ENCODE results near the gene MYOZ3.

The MYOZ3 gene

DNA sequence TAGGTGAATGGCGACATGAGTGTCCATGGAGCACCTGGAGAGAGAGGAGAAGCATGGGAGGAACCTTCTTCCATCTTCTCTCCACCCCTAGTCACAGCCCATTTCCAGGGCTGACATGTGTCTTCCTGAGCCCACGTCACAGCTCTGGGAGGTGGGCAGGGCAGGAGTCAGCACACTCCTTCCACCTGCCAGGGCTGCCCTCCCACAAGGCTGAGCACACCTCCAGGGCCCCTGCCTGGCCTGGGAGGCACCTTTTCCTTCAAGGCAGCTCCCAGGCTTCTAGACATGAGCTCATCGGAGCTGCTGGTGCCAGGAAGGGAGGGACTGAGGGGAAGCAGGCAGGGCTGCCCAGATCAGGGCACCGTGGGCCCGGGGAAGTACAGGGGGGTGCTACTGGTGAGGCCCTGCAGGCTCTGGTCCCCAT, 34.2 kb upstream of the MYOZ3 start:
- DNase-seq (ENCODE audit: low spot score) = no peak

GRCh38 chr5:150627731-150628545, 33.1 kb upstream of the MYOZ3 start:
- DNase-seq (ENCODE audit: low spot score) = no peak

DNA sequence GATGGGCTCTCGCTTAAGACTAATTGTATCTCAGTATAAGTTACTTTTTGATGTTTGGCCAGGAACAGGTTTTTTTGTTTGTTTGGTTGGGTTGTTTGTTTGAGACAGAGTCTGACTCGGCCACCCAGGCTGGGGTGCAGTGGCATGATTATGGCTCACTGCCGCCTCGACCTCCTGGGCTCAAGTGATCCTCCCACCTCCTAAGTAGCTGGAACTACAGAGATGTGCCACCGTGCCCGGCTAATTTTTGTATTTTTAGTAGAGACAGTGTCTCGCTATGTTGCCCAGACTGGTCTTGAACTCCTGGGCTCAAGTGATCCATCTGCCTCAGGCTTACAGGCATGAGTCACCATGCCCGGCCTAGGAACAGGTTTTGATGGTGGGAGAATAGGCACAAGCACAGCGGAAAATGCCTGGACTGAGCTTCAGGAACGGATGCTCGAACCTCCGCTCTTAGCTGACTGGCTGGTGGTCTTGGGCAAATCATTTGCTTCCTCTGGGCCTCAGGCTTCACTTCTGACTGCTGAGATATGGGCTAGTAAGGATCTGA, 32.0 kb upstream of the MYOZ3 start:
- no peak for DNase-seq (ENCODE audit: low spot score)

GRCh38 chr5:150630016-150630415, 31.0 kb upstream of the MYOZ3 start:
- DNase-seq (ENCODE audit: low spot score) = no peak

- no peak for DNase-seq (ENCODE audit: low spot score)
Observed at GRCh38 chr5:150630461-150631325, 30.4 kb upstream of the MYOZ3 start.

GRCh38 chr5:150631326-150631701, 29.7 kb upstream of the MYOZ3 start:
- DNase-seq (ENCODE audit: low spot score) = no peak

- DNase-seq (ENCODE audit: low spot score) = no peak
Observed at GRCh38 chr5:150632305-150633160, 28.5 kb upstream of the MYOZ3 start.

DNA sequence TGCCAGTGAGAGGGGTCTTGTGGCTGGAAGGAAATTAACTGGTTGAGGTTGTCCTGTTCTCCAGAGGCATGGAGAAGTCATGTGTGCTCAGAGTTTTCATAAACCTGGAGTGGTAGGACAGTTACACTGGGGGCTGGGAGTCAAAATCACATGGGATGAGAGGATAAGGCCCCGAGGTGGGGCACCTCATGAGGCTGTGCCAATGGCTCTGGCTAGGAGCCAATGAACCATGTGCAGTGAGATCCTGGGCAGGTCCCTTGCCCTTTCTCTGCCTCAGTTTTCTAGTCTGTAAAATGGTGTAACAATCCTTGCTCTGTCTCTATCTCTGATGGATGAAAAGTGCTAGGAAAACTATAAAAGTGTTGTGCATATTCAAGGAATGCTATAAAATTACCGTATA, 27.6 kb upstream of the MYOZ3 start:
- no peak for DNase-seq (ENCODE audit: low spot score)

DNA sequence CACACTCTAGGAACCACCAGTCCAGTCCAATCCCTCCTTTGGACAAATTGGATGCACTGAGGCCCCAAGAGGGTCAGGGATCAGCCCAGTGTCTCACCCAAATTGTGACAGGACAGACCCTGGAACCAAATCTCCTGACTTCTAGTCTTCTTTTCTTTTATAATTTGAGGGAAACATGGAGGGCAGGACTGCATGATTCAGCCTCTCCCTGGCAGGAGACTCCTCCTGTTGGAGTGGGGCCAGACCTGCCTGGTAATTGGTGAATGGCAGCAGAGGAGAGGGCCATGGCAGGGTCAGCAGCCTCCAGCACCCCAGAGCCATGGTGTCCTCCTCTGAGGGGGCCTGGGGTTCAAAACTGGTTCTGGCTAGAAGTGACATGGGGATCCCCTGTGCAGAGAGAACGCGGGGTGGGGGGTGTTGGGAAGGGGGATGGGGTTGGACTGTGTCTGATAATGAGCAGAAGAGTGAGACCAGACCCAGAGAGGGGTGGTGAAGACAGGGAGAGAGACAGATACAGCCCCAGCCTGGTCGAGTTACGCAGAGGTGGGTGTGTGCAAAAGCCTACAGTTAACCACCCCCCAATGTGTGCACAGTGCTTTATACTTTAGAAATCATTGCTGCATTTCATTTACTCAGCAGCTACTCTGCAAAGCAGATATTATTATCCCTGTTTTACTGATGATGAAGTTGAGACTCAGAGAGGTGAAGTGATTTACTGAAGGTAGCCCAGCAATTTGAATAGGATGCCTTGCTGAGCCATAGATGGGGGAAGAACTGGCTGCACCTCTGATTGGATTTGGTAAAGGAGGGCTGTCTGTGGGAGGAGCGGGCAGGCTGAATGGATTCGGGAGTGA, 24.4 kb upstream of the MYOZ3 start:
- no peak for DNase-seq (ENCODE audit: low spot score)

DNA sequence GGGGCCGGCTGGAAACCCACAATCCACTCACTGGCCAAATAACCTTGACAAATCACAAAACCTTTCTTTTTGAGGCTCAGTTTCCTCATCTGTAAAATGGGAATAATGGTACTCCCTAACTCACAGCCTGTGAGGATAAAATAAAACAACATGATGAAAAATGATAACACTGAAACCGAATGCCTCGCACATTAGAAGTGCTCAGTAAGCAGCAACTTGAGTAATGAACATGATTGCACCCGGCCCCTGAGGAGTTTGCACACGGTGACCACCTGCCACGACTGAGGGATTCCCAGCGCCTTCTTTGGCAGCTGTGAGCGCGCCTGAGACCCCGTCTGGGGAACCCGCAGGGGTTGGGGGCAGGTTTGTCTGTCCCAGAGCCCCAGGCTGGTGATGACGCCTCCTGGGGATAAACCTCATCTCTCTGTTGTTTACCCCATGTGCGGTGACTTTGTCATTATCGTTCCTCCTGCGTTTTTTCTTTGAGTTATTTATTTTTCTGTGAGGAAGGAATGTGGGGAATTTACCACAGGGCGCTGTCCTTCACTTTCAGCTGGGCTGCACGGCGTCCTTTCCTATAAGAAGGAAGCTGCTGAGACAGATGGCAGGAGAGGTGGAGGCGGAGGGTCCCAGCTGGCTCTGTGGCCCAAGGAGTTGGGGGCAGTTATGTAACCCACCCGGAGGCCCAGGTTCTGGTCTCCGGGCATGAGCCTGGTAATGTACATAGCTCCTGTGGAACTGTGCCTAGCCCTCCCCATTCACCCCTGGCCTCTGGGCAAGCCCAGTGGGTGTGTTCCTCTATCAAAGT, 23.6 kb upstream of the MYOZ3 start:
- no peak for DNase-seq (ENCODE audit: low spot score)

DNA sequence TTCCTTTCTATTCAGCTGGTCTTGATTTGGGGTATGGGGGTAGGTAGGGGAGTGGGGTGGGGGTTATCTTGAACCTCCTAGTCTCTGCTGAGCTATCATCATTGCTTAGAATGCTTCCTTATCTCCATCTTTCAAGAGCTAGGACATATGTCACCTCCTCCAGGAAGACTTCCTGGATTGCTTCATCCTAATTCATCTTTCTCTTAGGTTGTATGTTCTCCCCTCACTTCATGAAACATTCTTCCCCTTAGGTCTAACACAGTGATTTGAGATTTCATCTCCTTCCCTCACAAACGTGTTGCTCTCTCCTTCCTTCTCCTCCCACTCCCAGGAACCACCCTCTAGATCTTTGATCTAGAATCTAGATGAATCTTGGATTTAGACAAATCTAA, 23.0 kb upstream of the MYOZ3 start:
- no peak for DNase-seq (ENCODE audit: low spot score)

- DNase-seq (ENCODE audit: low spot score) = no peak
Observed at GRCh38 chr5:150638488-150639376, 22.3 kb upstream of the MYOZ3 start.

DNA sequence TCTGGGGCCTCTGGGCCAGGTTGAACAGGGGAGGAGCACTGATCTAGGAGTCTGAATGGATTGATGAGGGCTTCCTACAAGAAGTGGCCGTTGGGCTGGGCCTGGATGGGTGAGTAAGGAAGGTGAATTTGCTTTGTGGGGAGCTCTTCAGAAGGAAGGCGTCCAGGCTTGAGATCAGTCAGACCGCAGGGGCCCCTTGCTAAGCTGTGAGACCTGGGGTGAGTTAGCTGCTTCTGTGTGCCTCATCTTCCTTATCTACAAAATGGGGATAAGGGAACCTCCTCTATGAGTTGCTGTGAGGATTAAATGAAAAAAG, 21.7 kb upstream of the MYOZ3 start:
- no peak for DNase-seq (ENCODE audit: low spot score)

GRCh38 chr5:150639751-150640150, 21.3 kb upstream of the MYOZ3 start:
- no peak for DNase-seq (ENCODE audit: low spot score)

DNA sequence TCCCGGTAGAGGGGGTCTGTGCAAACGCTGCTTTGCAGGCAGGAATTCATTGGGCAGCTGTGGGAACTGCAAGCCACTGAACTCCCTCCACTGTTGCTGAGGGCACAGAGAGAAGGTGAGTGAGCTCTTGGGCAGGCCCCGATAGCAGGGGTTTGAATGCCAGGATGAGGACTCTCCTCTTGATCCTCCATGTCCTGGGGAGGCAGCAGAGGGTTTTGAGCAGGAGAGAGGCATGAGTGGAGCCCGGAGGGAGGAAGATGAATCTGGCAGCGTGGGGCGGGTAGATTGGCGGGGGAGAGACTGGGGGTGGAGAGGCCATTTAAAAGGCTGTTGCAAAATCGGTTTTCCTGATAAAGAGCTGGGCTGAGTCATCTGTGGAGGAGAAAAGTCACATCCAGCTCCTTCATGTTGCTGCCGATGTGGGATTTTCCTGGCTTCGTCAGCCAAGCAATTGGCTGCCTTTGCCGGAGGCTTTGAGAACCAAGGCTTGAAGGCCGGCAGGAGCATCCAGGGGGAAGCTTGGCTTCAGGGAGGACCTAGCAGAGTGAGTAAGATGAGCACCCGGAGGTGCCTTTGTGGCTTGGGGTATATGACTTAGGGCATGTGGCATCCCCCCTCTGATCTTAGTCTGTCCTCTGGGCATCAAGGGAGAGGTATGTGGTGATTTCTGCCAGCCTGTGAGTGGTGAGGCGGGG, 20.6 kb upstream of the MYOZ3 start, which contains the start of gene SYNPO:
TSS of gene SYNPO (plus strand) at position 350 of the 695 bp plus-strand sequence. CDS start 7,616 bp downstream, outside the sequence.
- DNase-seq (ENCODE audit: low spot score) = peak; percentile 44

DNA sequence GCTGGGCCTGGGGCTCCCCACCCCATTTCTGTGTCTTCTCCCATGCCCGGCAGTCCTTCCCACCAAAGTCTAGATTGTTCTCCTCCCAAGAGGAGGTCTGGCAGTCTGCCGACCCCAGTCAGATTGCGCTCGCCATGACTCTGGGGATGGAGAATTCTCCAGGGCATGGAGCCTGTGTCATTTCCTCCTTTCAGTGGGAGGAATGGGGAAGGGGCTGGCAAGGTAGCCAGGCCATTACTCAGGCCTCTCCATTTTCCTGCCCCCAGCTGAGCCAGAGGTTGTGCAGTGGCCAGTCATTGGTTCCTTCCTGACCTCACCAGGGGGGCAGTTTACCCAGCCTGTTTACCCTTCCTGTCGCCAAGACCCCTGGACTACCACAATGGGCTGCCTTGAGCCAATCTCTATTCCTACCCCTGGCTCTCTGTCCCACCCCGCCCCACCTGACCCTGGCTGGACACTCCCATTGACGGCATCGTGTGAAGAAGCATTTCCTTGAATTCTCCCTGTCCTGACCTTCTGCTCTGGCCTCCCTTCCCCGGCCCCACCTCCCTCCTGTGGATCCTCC, 20.0 kb upstream of the MYOZ3 start:
- no peak for DNase-seq (ENCODE audit: low spot score)

DNA sequence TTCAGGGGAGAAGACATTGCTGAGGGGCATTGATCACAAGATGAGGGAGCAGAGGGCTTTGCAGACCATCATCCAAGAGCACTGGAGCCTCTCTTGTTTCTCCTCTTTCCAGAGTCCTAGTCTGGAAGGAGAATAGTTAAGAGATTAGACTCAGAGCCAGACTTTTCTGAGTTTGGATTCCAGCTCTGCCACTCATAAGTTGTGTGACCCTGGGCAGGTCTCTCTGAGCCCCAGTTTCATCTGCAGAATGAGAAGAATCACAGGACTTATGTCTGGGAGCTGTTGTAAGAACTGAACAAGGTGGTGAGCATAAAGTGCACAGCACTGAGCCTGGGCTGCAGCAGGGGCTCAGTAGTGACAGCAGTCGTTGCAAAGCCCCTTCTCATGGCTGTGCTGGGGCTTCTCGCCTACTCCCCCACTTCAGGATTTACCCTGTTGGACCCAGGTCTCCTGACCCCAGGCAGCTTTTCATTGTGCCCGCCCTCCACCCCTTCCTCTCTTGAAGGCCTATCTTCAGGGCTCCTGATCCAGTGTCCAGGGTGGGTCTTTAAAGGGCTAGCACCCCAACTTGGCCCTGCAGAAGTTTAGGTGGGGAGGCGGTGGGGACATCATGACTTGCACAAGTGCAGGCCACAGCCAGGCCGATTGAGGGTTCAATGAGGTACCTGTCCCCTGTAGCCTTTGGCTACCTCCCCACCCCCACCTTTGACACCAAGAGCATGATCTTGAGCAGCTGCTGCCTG, 19.1 kb upstream of the MYOZ3 start:
- DNase-seq (ENCODE audit: low spot score) = no peak
